HS-27A (cell line): ENCODE measurements around the gene PTCSC3.
A peak's percentile ranks its signal among the peaks of the same experiment; 100 is the strongest.
"Not testable (repeated sequence)": the region's sequence is repeated elsewhere in the genome, so short reads cannot be mapped to it uniquely, and the experiment has no call there.

Experiments
- DNase-seq: peaks from one replicate; pipeline ENCODE4 v3.0.0-alpha.2; 2012; ENCODE audit warnings: low read depth, missing footprints

PTCSC3 gene

DNA sequence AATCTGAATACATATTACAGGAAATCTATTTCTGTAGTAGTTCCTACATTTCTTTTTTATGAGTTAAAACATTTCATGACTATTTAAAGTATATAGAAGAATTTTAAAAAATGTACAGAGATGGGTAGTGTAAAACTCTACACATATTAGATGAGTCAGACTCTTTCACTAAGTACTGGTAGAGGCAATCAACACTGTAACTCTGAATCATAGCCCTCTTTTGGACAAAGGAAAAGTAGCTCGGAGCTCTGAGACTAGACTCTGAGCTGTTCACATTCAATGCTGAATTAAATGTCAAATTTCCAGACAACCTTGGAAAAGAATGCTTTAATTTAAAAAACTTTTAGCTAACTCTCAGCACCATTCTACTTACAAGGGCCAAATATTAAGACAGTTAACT is 3.4 kb downstream of the PTCSC3 start:
- DNase-seq: no peak

GRCh38 chr14:36171607-36172006 is 4.9 kb downstream of the PTCSC3 start:
- no peak for DNase-seq

DNA sequence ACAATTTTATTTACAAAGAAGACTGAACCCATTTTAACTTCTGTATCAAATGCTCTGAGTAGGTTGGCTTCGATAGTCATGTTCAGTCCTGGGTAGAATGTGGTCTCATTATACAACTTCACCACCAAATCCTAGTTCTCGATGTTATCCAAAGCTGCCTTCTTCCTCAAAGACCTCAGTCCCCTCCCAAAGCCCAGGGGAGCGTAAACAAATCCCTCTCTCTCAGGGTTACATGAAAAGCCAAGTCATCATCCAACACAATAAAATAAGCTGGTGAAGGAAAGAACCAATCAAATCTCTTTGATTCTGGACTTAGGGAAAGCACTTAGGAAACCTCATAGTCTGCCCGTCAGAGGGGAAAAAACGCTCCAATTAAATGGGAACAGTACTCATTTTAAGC is 9.1 kb downstream of the PTCSC3 start:
- DNase-seq: no peak

GRCh38 chr14:36163451-36163850 is 13.1 kb downstream of the PTCSC3 start:
- no peak for DNase-seq

GRCh38 chr14:36162267-36162666 is 14.3 kb downstream of the PTCSC3 start:
- DNase-seq: no peak

- DNase-seq: no peak
Observed at GRCh38 chr14:36161776-36162175, 14.7 kb downstream of the PTCSC3 start.

DNA sequence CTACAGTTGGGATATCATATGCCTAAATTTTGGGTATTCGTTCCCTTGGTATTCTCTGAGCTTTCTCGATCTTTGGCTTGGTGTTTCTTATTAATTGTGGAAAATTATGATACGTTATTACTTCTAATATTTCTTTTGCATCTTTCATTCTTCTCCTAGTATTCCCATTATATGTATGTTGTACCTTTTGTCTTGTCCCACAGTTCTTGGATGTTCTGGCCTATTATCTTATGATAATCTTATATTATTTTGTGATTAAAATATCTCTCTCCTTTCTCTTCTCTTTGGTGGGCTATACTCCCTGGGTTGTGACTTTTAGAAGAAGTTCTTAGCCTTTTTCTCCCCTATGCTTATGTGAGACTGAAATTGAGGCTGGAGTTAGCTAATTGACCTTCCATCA is 25.2 kb downstream of the PTCSC3 start:
- DNase-seq: no peak

DNA sequence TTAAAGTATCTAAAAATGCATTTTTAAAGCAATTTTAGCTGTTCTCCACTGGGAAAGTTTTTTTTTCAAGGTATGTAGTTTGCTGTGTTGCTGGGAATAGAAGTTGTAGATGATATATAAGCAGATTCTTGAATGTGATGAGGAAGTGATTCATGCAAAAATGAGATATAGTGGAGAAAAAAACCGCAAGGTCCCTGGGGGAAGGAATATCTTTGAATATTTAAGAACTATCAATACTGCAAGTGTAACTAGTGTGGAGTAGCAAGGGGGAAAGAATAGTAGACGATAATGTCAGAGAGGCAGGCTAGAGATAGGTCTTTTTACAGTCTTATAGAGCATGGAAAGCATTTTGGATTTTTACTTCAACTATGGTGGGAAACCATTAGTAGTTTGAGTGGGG is 42.5 kb downstream of the PTCSC3 start:
- peak; percentile 33 for DNase-seq

DNA sequence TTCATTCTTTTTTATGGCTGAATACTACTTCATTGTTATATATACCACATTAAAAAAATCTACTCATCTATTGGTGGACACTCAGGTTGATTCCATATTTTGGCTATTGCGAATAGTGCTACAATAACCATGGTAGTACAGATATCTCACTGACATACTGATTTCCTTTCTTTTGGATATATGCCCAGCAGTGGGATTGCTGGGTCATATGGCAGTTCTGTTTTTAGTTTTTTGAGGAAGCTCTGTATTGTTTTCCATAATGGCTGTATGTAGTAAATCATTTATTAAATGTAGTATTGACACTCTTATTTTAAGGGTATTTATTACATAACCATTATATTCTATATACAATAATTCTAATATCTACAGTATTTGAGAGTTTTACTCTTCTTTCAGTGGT is 43.7 kb downstream of the PTCSC3 start:
- DNase-seq: no peak

DNA sequence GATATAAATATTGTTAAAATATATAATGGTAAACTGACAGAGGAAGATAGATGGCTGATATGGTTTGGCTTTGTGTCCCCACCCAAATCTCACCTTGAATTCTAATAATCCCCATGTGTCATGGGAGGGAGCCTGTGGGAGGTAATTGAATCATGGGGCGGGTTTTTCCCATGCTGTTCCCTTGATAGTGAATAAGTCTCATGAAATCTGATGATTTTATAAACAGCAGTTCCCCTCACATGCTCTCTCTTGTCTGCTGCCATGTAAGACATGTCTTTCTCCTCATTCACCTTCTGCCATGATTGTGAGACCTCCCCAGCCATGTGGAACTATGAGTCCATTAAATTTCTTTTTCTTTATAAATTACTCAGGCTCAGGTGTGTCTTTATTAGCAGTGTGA is 46.3 kb downstream of the PTCSC3 start:
- no peak for DNase-seq

DNA sequence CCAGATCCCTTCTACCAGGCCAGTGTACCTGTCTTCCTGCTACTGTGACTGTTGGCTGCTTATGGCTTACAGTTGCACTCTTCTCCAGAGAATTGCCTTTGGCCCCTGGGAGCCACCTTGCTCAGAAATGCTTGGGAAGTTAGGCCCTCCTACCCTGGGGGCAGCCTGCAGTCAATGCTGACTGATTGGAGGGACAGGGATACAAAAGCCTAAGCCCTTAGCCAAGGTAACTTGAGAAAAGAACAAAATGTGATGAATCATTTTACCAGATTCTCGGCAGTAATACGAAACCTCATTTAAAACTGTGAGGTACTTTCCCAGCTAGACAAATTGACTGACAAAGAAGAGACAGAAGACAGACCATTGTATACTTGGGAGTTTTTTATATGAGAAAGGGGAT is 47.3 kb downstream of the PTCSC3 start:
- DNase-seq: no peak

DNA sequence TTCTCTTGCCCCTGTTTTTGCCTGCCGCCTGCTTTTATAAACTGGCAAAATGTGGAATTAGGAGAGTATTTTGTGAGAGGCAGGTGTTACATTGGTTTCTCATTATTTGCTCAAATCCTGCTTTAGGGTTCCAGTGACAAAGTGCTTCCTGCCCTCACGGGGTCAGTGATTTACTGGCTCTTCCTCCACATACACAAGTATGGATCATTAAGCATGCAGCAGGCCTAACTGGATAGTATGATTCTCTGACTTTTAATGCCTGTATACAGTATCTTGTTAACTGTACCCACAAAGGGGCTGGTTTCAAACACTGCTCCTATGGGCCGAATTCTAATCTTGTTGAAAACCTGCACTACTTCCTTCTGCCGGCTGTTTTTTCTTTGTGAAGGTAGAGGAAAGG is 63.2 kb downstream of the PTCSC3 start:
- DNase-seq: no peak

DNA sequence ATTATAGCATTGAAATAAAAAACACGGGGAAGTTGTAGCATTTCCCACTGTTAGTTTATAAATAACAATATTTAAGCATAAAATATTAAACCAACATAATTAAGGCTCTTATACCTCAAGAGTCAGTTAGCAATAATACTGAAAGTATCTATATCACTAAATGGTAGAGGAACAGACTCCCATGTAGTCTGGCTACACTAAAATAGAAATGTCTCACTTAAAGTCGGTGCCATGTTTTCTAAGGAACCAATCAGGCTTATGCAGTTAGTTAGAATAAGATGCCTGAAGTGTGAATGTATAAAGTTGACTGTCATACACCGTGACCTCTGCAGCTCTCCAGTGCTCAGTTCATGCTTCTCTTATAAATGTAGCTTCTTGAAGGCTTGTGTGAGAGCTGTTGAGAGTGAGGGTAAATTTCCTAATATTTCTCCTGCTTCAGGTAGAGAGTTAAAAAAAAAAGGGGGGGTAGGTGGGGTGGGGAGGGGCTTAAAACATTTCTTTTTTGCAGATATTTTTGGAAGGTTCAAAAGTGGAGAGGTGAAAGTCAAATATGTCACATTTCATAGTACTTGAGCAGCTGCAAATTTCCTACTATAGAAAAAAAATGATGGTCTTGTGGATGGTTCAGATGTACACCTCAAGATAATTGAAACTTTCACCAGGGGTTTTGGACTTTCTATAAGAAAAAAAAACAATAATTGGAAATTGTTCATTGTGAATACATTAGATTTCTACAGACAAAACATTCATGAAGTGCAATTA is 64.5 kb downstream of the PTCSC3 start:
- no peak for DNase-seq

DNA sequence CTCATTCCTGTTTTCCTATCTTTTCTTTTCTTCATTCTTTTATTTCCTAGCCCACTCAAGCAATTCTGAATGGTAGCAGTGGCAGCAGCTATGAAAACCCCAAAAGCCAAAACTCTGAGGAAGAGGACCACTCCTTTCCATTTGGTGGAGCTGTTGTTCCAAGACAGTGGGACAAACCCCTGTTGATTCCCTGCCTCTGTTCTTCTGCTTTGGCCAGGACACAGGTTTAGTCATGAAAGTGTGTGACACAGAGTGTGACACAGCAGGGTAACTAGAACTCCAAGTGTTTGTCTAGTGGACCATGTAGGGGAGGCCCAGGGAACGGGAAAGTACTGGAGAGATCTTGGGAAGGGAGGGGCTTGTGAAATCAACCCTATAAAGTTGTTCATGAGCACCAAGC is 71.1 kb downstream of the PTCSC3 start:
- DNase-seq: peak; percentile 58

DNA sequence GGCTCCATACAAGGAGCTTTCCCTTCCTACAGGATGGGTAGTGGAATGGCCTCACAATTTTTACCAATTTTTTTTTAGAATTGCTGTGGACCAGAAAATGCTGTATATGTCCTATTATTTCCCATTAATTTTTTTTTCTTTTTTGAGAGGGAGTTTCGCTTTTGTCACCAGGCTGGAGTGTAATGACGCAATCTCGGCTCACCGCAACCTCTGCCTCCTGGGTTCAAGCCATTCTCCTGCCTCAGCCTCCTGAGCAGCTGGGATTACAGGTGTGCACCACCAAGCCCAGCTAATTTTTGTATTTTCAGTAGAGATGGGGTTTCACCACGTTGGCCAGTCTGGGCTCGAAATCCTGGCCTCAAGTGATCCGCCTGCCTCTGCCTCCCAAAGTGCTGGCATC is 72.3 kb downstream of the PTCSC3 start:
- not testable (repeated sequence) for DNase-seq

- DNase-seq: no peak
Observed at GRCh38 chr14:36099619-36100018, 76.9 kb downstream of the PTCSC3 start.

DNA sequence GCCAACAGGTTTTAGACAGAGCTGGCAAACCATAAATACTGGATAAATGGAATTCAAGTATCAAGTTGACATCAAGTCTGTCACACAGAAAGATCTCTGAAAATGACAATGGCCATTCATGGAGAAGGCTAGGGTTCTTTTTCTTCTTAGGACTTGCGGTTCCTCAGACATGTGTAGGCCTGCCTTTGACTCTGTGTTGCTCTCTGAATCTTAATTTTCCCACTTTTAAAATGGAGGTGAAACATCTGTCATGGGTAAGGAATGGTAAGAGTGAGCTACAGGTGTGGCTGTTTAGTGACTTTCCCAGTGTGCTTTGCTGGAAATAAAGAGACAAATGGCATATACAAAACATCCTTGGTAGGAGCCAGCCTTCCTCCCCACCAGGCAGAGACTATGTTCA is 79.2 kb downstream of the PTCSC3 start:
- DNase-seq: no peak

- no peak for DNase-seq
Observed at GRCh38 chr14:36096090-36096489, 80.4 kb downstream of the PTCSC3 start.

DNA sequence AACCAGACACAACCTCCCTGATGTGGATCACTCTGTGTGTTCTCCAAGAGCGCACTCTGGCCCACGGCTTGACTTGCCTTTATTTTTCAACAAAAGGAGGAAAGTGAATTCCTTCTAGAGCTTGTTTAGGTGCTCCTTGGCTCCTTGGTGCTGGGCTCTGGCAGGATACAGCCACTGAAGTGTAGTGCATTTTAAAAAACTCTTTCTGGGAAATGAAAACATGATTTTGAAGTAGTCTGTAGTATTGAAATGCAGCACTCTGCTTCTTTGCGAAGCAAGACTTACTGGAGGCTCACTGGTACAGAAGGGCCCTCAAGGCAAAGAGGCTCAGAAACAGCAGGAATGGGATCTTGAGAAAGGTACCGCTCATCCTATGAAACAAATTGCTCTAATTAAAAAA is 81.6 kb downstream of the PTCSC3 start:
- DNase-seq: no peak

GRCh38 chr14:36091096-36091495 is 85.4 kb downstream of the PTCSC3 start:
- peak; percentile 83 for DNase-seq

DNA sequence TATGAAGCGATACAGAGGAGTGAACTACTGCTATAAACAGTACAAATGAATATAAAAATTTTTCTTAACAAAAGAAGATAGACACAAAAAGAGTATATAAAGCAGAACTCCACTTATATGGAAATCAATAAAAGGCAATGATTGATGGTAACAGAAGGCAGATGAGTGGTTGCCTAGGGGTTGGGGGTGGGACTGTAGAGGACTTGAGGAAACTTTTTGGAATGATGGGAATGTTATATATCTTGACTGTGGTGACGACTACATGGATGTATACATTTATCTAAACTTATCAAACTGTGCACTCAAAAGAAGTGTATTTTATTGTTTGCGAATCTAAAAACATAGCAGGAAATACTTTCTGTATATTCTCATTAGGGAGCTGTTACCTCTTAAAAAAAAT is 89.1 kb downstream of the PTCSC3 start:
- no peak for DNase-seq

DNA sequence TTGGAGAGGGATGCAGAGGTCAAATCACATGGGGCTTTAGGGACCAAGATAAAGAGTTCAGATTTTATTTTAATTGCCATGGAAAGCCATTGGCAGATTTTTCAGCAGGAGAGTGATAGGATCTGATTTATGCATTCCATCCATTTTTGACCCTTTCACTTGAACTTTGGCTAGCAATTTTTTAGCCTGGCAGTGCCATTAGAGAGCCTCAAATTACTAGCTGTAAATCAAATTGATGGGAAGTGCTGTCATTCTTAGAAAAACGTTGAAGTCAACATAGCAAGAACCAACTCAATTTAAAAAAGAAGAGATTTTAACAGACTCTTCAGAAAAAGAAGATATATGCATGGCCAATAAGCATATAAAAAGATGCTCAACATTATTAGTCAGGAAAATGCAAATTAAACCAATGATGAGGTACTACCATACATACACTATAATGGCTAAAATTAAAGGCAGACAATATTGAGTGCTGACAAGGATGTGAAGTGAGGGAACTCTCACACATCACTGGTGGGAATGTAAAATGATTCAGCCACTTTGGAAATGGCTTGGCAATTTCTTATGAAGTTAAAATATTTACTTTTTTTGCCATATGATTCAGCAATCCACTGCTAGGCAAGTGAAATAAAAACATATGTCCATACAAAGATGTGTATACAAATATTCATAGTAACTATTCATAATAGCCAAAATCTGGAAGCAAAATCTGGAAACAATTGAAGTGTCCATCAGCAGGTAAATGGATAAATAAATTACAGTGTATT is 89.7 kb downstream of the PTCSC3 start:
- no peak for DNase-seq

GRCh38 chr14:36085861-36086260 is 90.7 kb downstream of the PTCSC3 start:
- DNase-seq: no peak
